SU-DHL-6 (cell line): ENCODE data around the gene SLC22A14.
"Not testable (repeated sequence)": the region's sequence is repeated elsewhere in the genome, so short reads cannot be mapped to it uniquely, and the experiment has no call there.

Source experiments
- EZH2phosphoT487 ChIP-seq: fragments of 200-600 bp; sonication (generic), shearing (Covaris generic); conservative IDR thresholded peaks from 2 replicates; pipeline ENCODE4 v1.6.1; 2018; ENCODE audit warnings: mild to moderate bottlenecking, antibody characterized with exemption, low read length, moderate library complexity, mixed read lengths
- TF ChIP-seq, protein P1 (sequence below): fragments of 200-600 bp; sonication (generic); IDR thresholded peaks from one replicate; pipeline ENCODE4 v1.5.1; 2017; ENCODE audit warnings: antibody characterized with exemption, mild to moderate bottlenecking, low read length, moderate library complexity; ENCODE audit not compliant: insufficient read depth, poor library complexity, severe bottlenecking

GRCh38 chr3:38297053-38297452, 15.0 kb downstream of the SLC22A14 start:
- TF ChIP-seq, protein P1, sequence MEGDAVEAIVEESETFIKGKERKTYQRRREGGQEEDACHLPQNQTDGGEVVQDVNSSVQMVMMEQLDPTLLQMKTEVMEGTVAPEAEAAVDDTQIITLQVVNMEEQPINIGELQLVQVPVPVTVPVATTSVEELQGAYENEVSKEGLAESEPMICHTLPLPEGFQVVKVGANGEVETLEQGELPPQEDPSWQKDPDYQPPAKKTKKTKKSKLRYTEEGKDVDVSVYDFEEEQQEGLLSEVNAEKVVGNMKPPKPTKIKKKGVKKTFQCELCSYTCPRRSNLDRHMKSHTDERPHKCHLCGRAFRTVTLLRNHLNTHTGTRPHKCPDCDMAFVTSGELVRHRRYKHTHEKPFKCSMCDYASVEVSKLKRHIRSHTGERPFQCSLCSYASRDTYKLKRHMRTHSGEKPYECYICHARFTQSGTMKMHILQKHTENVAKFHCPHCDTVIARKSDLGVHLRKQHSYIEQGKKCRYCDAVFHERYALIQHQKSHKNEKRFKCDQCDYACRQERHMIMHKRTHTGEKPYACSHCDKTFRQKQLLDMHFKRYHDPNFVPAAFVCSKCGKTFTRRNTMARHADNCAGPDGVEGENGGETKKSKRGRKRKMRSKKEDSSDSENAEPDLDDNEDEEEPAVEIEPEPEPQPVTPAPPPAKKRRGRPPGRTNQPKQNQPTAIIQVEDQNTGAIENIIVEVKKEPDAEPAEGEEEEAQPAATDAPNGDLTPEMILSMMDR: not testable (repeated sequence)
- TF ChIP-seq EZH2phosphoT487: not testable (repeated sequence)
